ENCODE data around the gene CELF2.

Gene CELF2

DNA sequence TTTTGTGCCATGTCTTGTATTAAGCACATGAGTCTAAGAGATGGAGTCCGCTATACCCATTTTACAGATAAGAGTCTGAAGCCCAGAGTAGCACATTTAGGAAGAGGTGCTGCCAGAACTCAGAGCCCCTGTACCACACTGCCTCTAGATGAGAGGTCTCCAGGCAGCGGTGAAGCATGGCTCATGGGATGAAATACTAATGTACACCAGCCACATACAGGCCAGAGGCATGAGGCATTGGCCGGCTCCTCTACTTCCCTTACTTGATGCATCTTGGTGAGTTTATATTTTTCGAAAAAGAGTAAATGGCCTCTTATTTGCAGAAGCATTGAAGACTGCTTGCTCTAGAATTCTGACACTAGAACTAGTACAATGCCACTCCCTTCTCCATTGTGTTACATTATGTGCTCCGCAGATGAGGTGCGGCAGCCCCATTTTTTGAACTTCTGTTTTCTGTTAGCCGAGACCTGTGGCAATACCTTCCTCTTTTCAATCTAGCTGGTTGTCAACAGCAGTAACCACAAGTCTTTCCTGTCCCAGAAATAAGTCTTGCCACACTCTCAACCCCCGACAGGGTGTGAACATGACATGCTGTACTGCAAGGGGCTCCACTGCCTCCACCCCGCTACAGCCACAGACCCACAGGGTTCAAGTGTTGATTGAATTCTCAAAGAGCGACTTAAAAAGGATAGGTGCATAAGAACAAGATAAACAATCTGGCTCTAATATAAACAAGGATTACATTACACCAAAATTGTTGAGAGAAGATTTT, 145.3 kb downstream of the CELF2 start:
- Mint-ChIP-seq H3K9me3 (peaks cover 19% of the 10 kb centered on the region), H3K27ac (no peak overlapping the region), H3K27me3 (ENCODE audit: low read depth, poor library complexity) (peaks cover 40% of the 10 kb centered on the region), H3K4me1 (peaks cover 47% of the 10 kb centered on the region), H3K4me3 (no peak overlapping the region), H3K36me3 (ENCODE audit: low read depth) (peaks cover 9% of the 10 kb centered on the region)
- TF ChIP-seq, protein P1, sequence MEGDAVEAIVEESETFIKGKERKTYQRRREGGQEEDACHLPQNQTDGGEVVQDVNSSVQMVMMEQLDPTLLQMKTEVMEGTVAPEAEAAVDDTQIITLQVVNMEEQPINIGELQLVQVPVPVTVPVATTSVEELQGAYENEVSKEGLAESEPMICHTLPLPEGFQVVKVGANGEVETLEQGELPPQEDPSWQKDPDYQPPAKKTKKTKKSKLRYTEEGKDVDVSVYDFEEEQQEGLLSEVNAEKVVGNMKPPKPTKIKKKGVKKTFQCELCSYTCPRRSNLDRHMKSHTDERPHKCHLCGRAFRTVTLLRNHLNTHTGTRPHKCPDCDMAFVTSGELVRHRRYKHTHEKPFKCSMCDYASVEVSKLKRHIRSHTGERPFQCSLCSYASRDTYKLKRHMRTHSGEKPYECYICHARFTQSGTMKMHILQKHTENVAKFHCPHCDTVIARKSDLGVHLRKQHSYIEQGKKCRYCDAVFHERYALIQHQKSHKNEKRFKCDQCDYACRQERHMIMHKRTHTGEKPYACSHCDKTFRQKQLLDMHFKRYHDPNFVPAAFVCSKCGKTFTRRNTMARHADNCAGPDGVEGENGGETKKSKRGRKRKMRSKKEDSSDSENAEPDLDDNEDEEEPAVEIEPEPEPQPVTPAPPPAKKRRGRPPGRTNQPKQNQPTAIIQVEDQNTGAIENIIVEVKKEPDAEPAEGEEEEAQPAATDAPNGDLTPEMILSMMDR (IDR thresholded peaks at IDR 0.05) = no peak
- no peak for DNase-seq

DNA sequence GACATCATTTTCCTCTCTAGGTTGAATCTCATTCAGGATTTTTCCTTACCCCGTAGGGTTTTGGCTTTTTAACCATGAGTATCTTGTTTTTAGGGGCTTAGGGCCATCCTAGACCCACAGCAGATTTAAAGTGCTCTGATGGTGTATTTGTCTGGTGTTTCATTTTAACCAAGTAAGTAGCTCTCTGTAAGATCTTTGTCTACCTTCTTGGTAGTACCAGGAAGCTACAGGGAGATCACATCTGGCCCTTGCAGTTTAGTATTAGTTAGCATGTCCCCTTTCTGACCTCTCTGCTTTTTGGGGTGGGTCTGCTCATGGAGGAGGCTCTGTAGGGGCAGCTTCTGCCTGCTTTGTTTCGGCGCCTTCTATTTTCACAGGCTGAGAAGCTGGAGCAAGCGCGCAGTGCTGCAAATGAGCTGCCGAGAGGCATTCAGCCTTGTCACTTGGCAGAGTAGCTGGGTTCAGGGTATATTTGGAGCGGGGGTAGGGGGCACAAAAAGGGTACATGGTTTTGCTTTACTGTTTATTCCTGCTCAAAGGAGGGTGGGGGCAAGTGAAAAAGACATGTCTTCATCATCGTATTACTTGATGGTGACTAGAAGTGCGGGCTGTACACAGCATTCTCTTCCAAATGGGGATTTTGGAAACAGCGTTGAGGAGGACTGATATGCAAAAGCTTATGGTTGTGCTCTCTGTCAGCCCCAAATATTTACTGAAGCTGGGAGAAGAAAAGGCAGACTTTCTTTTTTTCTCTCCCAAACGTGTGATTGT, 146.3 kb downstream of the CELF2 start:
- Mint-ChIP-seq H3K27ac (peak overlapping the region; percentile 44), H3K27me3 (ENCODE audit: low read depth, poor library complexity) (peaks cover 40% of the 10 kb centered on the region), H3K9me3 (peaks cover 19% of the 10 kb centered on the region), H3K4me1 (peaks cover 39% of the 10 kb centered on the region), H3K36me3 (ENCODE audit: low read depth) (peaks cover 9% of the 10 kb centered on the region), H3K4me3 (peak overlapping the region; percentile 90)
- TF ChIP-seq, protein P1 (IDR thresholded peaks at IDR 0.05) = no peak
- no peak for DNase-seq

DNA sequence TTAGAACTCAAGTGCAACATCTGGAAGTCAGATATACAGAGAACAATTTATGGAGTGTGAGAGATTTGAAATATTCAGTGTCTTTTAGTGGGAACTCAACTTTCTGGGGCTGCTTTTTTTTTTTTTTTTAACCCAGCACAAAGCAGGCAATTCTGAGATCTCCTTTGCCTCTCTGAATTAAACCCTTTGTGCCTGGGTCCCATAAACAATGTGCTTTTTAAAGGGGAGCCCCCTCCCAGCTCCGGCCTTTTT, 146.8 kb downstream of the CELF2 start:
- no peak for DNase-seq
- TF ChIP-seq, protein P1 (IDR thresholded peaks at IDR 0.05) = no peak
- Mint-ChIP-seq H3K9me3 (peaks cover 19% of the 10 kb centered on the region), H3K27me3 (ENCODE audit: low read depth, poor library complexity) (peaks cover 40% of the 10 kb centered on the region), H3K36me3 (ENCODE audit: low read depth) (peaks cover 9% of the 10 kb centered on the region), H3K4me1 (peaks cover 39% of the 10 kb centered on the region), H3K27ac (no peak overlapping the region), H3K4me3 (peak overlapping the region; percentile 90)

DNA sequence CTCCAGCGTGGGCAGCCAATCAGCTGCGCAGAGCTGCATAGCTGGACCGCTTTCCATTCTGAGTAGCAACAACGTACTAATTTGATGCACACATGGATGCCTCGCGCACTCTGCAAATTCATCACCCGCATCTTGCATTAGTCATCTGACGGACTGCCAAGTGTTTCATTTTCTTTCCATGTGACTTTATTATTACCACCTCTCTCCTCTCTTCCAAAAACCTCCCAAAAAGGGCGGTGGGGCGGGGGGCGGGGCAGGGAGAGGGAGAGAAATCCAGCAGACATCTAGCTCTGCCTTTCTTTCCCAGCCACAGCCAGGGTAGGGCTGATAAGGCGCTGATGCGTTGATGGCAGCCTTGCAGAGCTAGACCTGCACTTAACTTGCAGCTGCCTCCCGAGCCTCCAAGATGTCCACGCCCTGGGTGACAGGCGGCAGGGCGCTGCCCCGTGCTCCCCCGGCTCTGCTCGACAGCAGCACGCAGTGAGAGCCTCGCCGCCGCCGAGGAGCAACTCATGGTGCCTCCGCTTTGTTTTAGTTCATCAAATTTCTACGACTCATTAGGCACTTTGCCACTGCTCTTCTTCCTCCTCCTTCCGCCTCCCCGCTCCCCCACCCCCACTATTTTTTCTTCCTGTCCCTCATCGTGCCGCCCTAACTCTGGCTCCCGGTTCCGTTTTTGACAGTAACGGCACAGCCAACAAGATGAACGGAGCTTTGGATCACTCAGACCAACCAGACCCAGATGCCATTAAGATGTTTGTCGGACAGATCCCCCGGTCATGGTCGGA, 147.3 kb downstream of the CELF2 start:
- peak; percentile 45 for DNase-seq
- H3K27ac Mint-ChIP-seq = no peak overlapping the region
- peaks cover 9% of the 10 kb centered on the region for H3K36me3 Mint-ChIP-seq (ENCODE audit: low read depth)
- H3K4me3 Mint-ChIP-seq = peak overlapping the region; percentile 90
- peaks cover 40% of the 10 kb centered on the region for H3K27me3 Mint-ChIP-seq (ENCODE audit: low read depth, poor library complexity)
- peaks cover 39% of the 10 kb centered on the region for H3K4me1 Mint-ChIP-seq
- TF ChIP-seq, protein P1 (IDR thresholded peaks at IDR 0.05) = no peak
- peaks cover 19% of the 10 kb centered on the region for H3K9me3 Mint-ChIP-seq

DNA sequence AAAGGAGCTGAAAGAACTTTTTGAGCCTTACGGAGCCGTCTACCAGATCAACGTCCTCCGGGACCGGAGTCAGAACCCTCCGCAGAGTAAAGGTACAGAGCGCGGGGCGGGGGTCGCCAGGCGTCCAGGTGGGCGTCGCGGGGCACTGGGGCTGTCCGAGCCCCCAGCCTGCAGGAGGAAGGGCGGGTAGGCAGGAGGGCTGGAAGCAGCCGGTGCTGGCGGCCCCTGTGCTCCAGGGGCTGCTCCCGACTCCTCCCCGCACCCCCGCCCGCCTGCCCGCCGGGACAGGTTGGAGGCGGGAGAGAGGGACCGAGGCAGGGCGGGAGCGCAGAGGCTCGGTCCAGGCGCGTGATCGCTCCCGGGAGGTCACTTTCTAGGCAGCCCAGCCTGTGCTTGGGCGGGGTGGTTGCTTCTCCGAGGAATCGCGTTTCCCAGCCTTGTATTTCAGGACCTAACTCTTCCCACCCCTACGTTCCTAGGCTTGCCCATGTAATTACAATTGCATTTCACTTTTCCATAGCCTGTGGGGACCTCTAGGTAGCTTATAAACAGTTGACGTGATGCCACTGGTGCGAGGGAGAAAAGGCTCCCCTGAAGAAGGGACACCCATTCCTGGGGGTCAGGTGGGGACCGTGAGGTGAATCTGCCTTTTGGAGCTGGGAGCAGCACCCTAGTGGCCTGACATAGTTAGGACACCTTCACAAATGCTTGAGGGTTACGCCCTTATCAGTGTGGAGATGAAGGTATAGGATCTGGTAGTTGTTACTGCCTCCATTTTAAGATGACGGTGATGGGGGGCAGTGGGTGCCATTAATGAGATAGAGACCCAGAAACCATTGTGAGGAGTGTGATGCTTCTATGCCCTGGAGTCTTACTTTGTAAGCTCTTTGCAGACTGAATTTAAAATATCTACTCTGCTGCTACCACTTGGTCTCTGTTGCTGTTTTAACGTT, 148.2 kb downstream of the CELF2 start:
- TF ChIP-seq, protein P1 (IDR thresholded peaks at IDR 0.05) = peak; percentile 57
- no peak overlapping the region for H3K27ac Mint-ChIP-seq
- H3K4me3 Mint-ChIP-seq = peak overlapping the region; percentile 90
- peaks cover 9% of the 10 kb centered on the region for H3K36me3 Mint-ChIP-seq (ENCODE audit: low read depth)
- peaks cover 15% of the 10 kb centered on the region for H3K9me3 Mint-ChIP-seq
- H3K27me3 Mint-ChIP-seq (ENCODE audit: low read depth, poor library complexity) = peaks cover 40% of the 10 kb centered on the region
- DNase-seq = peak; percentile 62
- peaks cover 39% of the 10 kb centered on the region for H3K4me1 Mint-ChIP-seq
